HepG2 (cell line): Measurements from ENCODE around the gene SPAG9. TPM values are rescaled to one million over a fixed set of nuclear protein-coding genes. Genes with fewer than 3 reads are reported as not detected.

Experiments used
- NONO ChIP-seq, 2 experiments: fragments of 450-650 bp in 1 of 2; sonication (generic) in 1 of 2; formaldehyde crosslinking in 1 of 2; IDR thresholded peaks in 1 of 2; conservative IDR thresholded peaks in 1 of 2; 2 replicates each; pipeline versions ENCODE4 v1.6.1 to v1.8.0; 2017 to 2022; ENCODE audit warnings: mild to moderate bottlenecking in 1 of 2, missing genetic modification reagents in 1 of 2, moderate library complexity in 1 of 2
- PCBP1 ChIP-seq: fragments of 200-400 bp; formaldehyde crosslinking; IDR thresholded peaks from 2 replicates; pipeline ENCODE4 v1.6.1; 2017; ENCODE audit warnings: mild to moderate bottlenecking, low read depth, low read length, borderline replicate concordance
- SALL2 ChIP-seq: sonication (generic); formaldehyde crosslinking; IDR thresholded peaks from 2 replicates; pipeline ENCODE4 v1.8.1; 2023; ENCODE audit warnings: mild to moderate bottlenecking, missing genetic modification reagents, inconsistent platforms
- ZFX ChIP-seq: sonication (generic); formaldehyde crosslinking; IDR thresholded peaks from 2 replicates; pipeline ENCODE4 v1.4.0; 2020; ENCODE audit warnings: mild to moderate bottlenecking, low read depth, missing genetic modification reagents, moderate library complexity
- ZNF367 ChIP-seq: sonication (generic); formaldehyde crosslinking; IDR thresholded peaks from 2 replicates; pipeline ENCODE4 v1.4.0; 2020; ENCODE audit warnings: missing genetic modification reagents, borderline replicate concordance
- ZNF441 ChIP-seq: sonication (generic); formaldehyde crosslinking; IDR thresholded peaks from 2 replicates; pipeline ENCODE4 v1.7.0; 2021; ENCODE audit warnings: missing genetic modification reagents, borderline replicate concordance
- ZNF552 ChIP-seq: sonication (generic); formaldehyde crosslinking; IDR thresholded peaks from 2 replicates; pipeline ENCODE4 v1.9.0; 2022; ENCODE audit warnings: missing genetic modification reagents, mild to moderate bottlenecking, borderline replicate concordance
- ZNF589 ChIP-seq: sonication (generic); formaldehyde crosslinking; conservative IDR thresholded peaks from 2 replicates; pipeline ENCODE4 v1.8.0; 2022; ENCODE audit warnings: mild to moderate bottlenecking, moderate library complexity, missing genetic modification reagents
- ZNF629 ChIP-seq: sonication (generic); formaldehyde crosslinking; conservative IDR thresholded peaks from 2 replicates; pipeline ENCODE4 v1.5.0; 2020; ENCODE audit warnings: missing genetic modification reagents
- ZNF652 ChIP-seq: IDR thresholded peaks from 2 replicates; pipeline ENCODE4 v1.6.1; 2016; ENCODE audit warnings: low read depth, borderline replicate concordance
- ZSCAN21 ChIP-seq: sonication (generic); formaldehyde crosslinking; IDR thresholded peaks from 2 replicates; pipeline ENCODE4 v1.8.0; 2022; ENCODE audit warnings: mild to moderate bottlenecking, missing genetic modification reagents, moderate library complexity, borderline replicate concordance
- polyA plus RNA-seq, 8 experiments: library from polyadenylated mRNA; depleted of rRNA in 3 of 8; stranded (reverse) in 7 of 8; unstranded in 1 of 8; fragments of >200 nt; fragmentation: Illumina TruSeq in 4 of 8; extraction: Trizol in 4 of 8; gene quantifications; 2 replicates each; pipeline versions ENCODE4 v1.2.1 to v1.2.3, GENCODE V29; 2011 to 2016; ENCODE audit warnings: low read depth in 4 of 8, missing spikeins in 1 of 8, mixed read lengths in 1 of 8; ENCODE audit not compliant: insufficient read depth in 1 of 8
- total RNA-seq, 5 experiments: library from RNA; depleted of rRNA; stranded (reverse); fragments of >200 nt; fragmentation: Illumina TruSeq; extraction: Trizol; gene quantifications; 2 replicates each; pipeline ENCODE4 v1.2.3, GENCODE V29; 2016; ENCODE audit warnings: low read depth in 1 of 5
- TF ChIP-seq, protein P1 (sequence below): sonication (generic); formaldehyde crosslinking; IDR thresholded peaks from 2 replicates; pipeline ENCODE4 v1.5.0; 2020; ENCODE audit warnings: mild to moderate bottlenecking, missing genetic modification reagents, borderline replicate concordance
- TF ChIP-seq, protein P2 (sequence below): IDR thresholded peaks from 2 replicates; pipeline ENCODE4 v1.6.1; 2016
- TF ChIP-seq, protein P3 (sequence below): sonication (generic); formaldehyde crosslinking; IDR thresholded peaks from 2 replicates; pipeline ENCODE4 v1.8.0; 2022; ENCODE audit warnings: mild to moderate bottlenecking, missing genetic modification reagents, moderate library complexity
- TF ChIP-seq, protein P4 (sequence below): sonication (generic); formaldehyde crosslinking; conservative IDR thresholded peaks from 2 replicates; pipeline ENCODE4 v1.8.1; 2023; ENCODE audit warnings: missing genetic modification reagents
- TF ChIP-seq, protein P5 (sequence below): sonication (generic); formaldehyde crosslinking; IDR thresholded peaks from 2 replicates; pipeline ENCODE4 v1.5.0; 2020; ENCODE audit warnings: missing genetic modification reagents, mild to moderate bottlenecking, borderline replicate concordance
- TF ChIP-seq, protein P6 (sequence below): sonication (generic); formaldehyde crosslinking; IDR thresholded peaks from 2 replicates; pipeline ENCODE4 v1.4.0; 2020; ENCODE audit warnings: missing genetic modification reagents, mild to moderate bottlenecking, borderline replicate concordance

SPAG9 gene
- total and polyA plus RNA-seq, 2 of the 13 experiments (the other 11 are each of a cell fraction or from before 2014, with no cell fraction given) = 43.2 to 78.6 TPM

DNA sequence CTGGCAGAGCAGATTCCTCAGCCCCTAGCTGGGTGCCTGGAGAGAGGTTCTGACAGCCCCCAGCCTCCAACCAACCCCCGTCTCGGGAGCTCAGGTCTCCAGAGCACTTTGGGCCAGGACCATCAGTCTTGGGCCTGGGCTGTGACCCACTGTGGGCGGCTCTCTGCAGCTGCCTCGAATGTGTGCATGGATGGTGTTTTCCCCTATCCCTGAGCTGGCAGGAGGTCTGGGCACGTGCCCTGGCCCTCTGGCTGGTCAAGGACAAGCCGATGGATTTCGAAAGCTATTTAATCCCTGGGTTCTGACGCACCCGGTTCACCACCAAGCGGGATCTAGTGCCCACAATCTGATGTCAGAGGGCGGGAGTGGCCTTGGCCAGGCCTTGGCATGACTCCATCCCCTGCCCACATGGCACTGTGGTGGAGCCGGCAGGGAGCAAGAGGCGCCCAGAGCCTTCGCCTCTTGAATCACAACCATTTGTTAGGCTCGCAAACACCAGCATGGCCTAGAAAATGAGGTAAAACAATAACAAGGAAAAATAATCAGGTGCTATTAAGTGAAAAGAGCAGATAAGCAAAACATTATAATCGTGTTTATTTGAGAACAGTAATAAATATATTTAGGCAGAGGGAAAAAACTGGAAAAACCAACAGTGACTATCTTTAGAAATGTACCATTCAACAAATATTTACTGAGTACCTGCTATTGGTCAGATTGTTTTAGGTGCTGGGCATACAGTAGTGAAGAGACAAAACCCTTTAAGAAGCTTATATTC is 185.3 kb downstream of the SPAG9 start (continued):
- TF ChIP-seq, protein P1, sequence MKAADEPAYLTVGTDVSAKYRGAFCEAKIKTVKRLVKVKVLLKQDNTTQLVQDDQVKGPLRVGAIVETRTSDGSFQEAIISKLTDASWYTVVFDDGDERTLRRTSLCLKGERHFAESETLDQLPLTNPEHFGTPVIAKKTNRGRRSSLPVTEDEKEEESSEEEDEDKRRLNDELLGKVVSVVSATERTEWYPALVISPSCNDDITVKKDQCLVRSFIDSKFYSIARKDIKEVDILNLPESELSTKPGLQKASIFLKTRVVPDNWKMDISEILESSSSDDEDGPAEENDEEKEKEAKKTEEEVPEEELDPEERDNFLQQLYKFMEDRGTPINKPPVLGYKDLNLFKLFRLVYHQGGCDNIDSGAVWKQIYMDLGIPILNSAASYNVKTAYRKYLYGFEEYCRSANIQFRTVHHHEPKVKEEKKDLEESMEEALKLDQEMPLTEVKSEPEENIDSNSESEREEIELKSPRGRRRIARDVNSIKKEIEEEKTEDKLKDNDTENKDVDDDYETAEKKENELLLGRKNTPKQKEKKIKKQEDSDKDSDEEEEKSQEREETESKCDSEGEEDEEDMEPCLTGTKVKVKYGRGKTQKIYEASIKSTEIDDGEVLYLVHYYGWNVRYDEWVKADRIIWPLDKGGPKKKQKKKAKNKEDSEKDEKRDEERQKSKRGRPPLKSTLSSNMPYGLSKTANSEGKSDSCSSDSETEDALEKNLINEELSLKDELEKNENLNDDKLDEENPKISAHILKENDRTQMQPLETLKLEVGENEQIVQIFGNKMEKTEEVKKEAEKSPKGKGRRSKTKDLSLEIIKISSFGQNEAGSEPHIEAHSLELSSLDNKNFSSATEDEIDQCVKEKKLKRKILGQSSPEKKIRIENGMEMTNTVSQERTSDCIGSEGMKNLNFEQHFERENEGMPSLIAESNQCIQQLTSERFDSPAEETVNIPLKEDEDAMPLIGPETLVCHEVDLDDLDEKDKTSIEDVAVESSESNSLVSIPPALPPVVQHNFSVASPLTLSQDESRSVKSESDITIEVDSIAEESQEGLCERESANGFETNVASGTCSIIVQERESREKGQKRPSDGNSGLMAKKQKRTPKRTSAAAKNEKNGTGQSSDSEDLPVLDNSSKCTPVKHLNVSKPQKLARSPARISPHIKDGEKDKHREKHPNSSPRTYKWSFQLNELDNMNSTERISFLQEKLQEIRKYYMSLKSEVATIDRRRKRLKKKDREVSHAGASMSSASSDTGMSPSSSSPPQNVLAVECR (CRISPR knock-in tag) = peak; percentile 15; the same call in 1 of the 2 replicates
- TF ChIP-seq ZFX (CRISPR knock-in tag) (peak; percentile 54; the same call in 1 of the 2 replicates), ZNF652 (no peak), NONO (IDR thresholded peaks at IDR 0.05) (no peak), NONO (CRISPR knock-in tag; conservative IDR thresholded peaks at IDR 0.05) (no peak), ZNF367 (no peak), ZNF552 (CRISPR knock-in tag) (no peak), PCBP1 (0 out of 2 replicates have a peak, but pooled peaks have one; percentile 24), ZSCAN21 (peak; percentile 68; the same call in 1 of the 2 replicates), ZNF629 (no peak), ZNF441 (0 out of 2 replicates have a peak, but pooled peaks have one; percentile 37), SALL2 (0 out of 2 replicates have a peak, but pooled peaks have one; percentile 58), ZNF589 (CRISPR knock-in tag) (no peak)
- TF ChIP-seq, protein P2, sequence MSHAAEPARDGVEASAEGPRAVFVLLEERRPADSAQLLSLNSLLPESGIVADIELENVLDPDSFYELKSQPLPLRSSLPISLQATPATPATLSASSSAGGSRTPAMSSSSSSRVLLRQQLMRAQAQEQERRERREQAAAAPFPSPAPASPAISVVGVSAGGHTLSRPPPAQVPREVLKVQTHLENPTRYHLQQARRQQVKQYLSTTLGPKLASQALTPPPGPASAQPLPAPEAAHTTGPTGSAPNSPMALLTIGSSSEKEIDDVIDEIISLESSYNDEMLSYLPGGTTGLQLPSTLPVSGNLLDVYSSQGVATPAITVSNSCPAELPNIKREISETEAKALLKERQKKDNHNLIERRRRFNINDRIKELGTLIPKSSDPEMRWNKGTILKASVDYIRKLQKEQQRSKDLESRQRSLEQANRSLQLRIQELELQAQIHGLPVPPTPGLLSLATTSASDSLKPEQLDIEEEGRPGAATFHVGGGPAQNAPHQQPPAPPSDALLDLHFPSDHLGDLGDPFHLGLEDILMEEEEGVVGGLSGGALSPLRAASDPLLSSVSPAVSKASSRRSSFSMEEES (CRISPR knock-in tag) = peak; percentile 72
- TF ChIP-seq, protein P3, sequence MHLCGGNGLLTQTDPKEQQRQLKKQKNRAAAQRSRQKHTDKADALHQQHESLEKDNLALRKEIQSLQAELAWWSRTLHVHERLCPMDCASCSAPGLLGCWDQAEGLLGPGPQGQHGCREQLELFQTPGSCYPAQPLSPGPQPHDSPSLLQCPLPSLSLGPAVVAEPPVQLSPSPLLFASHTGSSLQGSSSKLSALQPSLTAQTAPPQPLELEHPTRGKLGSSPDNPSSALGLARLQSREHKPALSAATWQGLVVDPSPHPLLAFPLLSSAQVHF = no peak
- TF ChIP-seq, protein P4, sequence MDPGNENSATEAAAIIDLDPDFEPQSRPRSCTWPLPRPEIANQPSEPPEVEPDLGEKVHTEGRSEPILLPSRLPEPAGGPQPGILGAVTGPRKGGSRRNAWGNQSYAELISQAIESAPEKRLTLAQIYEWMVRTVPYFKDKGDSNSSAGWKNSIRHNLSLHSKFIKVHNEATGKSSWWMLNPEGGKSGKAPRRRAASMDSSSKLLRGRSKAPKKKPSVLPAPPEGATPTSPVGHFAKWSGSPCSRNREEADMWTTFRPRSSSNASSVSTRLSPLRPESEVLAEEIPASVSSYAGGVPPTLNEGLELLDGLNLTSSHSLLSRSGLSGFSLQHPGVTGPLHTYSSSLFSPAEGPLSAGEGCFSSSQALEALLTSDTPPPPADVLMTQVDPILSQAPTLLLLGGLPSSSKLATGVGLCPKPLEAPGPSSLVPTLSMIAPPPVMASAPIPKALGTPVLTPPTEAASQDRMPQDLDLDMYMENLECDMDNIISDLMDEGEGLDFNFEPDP (CRISPR knock-in tag) = 0 out of 2 replicates have a peak, but pooled peaks have one; percentile 55
- TF ChIP-seq, protein P5, sequence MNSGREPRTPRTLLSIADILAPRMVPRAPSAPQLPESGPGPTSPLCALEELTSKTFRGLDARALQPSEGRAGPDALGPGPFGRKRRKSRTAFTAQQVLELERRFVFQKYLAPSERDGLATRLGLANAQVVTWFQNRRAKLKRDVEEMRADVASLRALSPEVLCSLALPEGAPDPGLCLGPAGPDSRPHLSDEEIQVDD (CRISPR knock-in tag) = peak; percentile 70; the same call in 1 of the 2 replicates
- TF ChIP-seq, protein P6, sequence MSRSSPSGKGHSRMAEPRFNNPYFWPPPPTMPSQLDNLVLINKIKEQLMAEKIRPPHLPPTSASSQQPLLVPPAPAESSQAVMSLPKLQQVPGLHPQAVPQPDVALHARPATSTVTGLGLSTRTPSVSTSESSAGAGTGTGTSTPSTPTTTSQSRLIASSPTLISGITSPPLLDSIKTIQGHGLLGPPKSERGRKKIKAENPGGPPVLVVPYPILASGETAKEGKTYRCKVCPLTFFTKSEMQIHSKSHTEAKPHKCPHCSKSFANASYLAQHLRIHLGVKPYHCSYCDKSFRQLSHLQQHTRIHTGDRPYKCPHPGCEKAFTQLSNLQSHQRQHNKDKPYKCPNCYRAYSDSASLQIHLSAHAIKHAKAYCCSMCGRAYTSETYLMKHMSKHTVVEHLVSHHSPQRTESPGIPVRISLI (CRISPR knock-in tag) = 0 out of 2 replicates have a peak, but pooled peaks have one; percentile 19
